IPS-18a (cell line): ENCODE data around the gene PRAMEF8.
"Not testable (repeated sequence)": the region's sequence is repeated elsewhere in the genome, so short reads cannot be mapped to it uniquely, and the experiment has no call there.

Experiments
- H3K27ac ChIP-seq: one replicate; pipeline ENCODE4 v1.5.1; 2013; ENCODE audit warnings: low read length
- H3K27me3 ChIP-seq: one replicate; pipeline ENCODE4 v1.6.1; 2013; ENCODE audit warnings: mild to moderate bottlenecking, low read length; ENCODE audit not compliant: control insufficient read depth, insufficient read depth
- H3K36me3 ChIP-seq: one replicate; pipeline ENCODE4 v1.6.1; 2013; ENCODE audit warnings: low read depth, low read length; ENCODE audit not compliant: control insufficient read depth
- H3K4me1 ChIP-seq: one replicate; pipeline ENCODE4 v1.6.1; 2013; ENCODE audit warnings: low read depth, low read length; ENCODE audit not compliant: control insufficient read depth
- H3K4me3 ChIP-seq: one replicate; pipeline ENCODE4 v1.5.1; 2013; ENCODE audit warnings: low read length
- H3K9ac ChIP-seq: one replicate; pipeline ENCODE4 v1.6.1; 2013; ENCODE audit warnings: mild to moderate bottlenecking, low read length, moderate library complexity
- H3K9me3 ChIP-seq: one replicate; pipeline ENCODE4 v1.6.1; 2013; ENCODE audit warnings: low read depth, low read length; ENCODE audit not compliant: control insufficient read depth

Gene PRAMEF8

DNA sequence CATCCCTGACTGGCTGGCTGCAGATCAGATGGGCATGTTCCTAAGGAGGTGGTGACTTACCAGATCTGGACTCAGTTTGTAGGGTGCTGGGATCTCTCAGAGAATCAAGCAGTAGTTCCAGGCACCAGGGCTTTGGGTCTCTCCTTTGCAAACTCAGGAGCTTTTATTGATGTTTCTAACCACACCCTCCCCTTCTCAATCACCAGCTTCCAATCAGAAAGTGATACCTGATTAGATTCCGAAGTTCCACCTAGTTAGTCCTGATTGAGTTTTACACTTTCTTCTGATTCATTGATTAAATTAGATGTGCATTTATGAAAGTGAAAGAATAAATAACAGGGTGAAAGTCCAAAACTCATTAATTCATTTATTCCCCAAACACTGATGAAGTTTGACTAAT, at the start of gene PRAMEF8:
Gene PRAMEF8 (minus strand): TSS at position 101 of the 400 bp plus-strand sequence. CDS start 1,046 bp downstream, outside the sequence.
- H3K9me3 ChIP-seq, H3K36me3 ChIP-seq: not testable (repeated sequence)

DNA sequence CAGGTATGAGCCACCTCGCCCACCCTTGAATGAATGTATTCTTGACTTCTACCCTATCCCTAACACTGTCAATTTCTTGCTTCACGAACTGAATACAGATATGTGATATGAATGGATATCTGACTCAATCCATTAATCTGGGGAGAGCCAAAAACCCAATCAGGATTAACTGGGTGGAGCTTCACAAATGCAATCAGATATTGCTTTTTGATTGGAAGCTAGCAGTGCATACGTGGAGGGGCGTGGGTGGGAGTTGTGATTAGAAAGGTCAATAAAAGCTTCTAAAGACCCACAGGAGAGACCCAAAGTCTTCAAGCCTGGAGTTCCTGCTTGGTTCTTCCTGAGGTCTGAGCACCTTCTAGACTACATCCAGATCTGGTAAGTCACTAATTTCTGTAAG, 30.3 kb upstream of the PRAMEF8 start, which contains the start of gene PRAMEF15:
Gene PRAMEF15 (plus strand): TSS at position 301 of the 400 bp plus-strand sequence. CDS start 2,827 bp downstream, outside the sequence.
- H3K27me3 ChIP-seq, H3K27ac ChIP-seq, H3K4me3 ChIP-seq, H3K36me3 ChIP-seq, H3K9me3 ChIP-seq, H3K9ac ChIP-seq, H3K4me1 ChIP-seq: not testable (repeated sequence)

More for the DNA sequence above, at the start of gene PRAMEF8:
- not testable (repeated sequence) for H3K4me3 ChIP-seq, H3K4me1 ChIP-seq, H3K27me3 ChIP-seq, H3K9ac ChIP-seq, H3K27ac ChIP-seq

DNA sequence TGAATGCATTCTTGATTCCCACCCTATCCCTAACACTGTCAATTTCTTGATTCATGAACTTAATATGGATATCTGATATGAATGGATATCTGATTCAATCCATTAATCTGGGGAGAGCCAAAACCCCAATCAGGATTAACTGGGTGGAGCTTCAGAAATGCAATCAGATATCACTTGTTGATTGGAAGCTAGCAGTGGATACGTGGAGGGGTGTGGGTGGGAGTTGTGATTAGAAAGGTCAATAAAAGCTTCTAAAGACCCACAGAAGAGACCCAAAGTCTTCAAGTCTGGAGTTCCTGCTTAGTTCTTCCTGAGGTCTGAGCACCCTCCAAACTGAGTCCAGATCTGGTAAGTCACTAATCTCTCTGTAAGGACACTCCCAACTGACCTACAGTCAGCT, 18.3 kb upstream of the PRAMEF8 start, which contains the start of gene PRAMEF33:
Gene PRAMEF33 (plus strand): TSS at position 301 of the 400 bp plus-strand sequence. CDS start 2,416 bp downstream, outside the sequence.
- not testable (repeated sequence) for H3K27ac ChIP-seq, H3K4me3 ChIP-seq, H3K4me1 ChIP-seq, H3K27me3 ChIP-seq, H3K36me3 ChIP-seq, H3K9me3 ChIP-seq, H3K9ac ChIP-seq

DNA sequence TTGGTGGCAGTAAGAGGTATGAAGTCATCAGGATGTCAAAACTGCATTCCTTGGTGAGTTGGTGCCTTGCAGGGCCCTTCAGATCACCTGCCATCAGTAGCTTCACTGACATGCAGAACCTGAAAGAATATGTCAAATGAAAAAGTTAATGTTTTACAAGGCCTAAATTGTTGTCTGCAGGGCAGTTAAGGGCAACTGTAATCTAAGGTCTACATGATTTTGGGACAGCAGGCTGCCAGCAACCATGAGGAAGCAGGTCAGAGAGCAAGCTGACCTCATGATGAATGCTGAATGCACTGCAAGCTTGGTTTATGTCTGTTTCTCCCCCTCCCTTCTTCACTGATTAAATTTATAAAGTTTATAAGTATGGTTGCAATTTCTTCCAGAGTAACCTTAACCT, 17.3 kb upstream of the PRAMEF8 start:
- not testable (repeated sequence) for H3K9ac ChIP-seq, H3K36me3 ChIP-seq, H3K27ac ChIP-seq, H3K4me3 ChIP-seq, H3K27me3 ChIP-seq, H3K4me1 ChIP-seq, H3K9me3 ChIP-seq

DNA sequence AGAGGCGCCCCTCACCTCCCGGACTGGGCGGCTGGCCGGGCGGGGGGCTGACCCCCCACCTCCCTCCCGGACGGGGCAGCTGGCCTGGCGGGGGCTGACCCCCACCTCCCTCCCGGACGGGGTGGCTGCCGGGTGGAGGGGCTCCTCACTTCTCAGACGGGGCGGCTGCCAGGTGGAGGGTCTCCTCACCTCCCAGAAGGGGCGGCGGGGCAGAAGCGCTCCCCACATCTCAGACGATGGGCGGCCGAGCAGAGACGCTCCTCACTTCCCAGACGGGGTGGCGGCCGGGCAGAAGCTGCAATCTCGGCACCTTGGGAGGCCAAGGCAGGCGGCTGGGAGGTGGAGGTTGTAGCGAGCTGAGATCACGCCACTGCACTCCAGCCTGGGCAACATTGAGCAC, 13.8 kb upstream of the PRAMEF8 start:
- H3K4me1 ChIP-seq, H3K27ac ChIP-seq, H3K4me3 ChIP-seq, H3K9me3 ChIP-seq, H3K27me3 ChIP-seq, H3K36me3 ChIP-seq, H3K9ac ChIP-seq: not testable (repeated sequence)

DNA sequence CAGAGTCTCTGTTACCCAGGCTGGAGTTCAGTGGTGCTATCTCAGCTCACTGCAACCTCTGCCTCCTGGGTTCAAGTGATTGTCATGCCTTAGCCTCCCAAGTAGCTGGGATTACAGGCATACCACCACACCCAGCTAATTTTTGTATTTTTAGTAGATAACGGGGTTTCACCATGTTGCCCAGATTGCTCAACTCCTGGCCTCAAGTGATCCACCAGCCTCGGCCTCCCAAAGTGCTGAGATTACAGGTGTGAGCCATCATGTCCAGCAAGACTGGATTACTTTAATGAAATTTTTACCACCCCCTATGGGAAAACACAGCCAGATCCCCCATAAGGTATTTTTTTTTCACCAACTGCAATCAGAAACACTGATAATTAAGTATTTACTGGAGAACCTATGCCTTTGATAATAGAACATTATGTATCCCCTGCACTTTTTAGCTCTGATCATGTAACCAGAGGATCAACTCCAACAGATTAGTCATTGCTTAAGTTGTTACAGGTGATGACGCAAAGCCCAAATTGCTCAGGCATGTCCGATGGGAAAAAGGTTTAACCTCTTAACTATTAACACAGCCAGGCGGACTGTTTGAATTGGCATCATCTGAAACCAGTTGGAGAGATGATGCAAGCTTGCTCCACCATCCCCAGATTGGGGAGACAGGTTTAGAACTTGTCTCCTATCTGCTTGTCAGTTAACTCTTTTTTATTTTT, 12.4 kb upstream of the PRAMEF8 start:
- not testable (repeated sequence) for H3K9me3 ChIP-seq, H3K27ac ChIP-seq, H3K9ac ChIP-seq, H3K27me3 ChIP-seq, H3K36me3 ChIP-seq, H3K4me1 ChIP-seq, H3K4me3 ChIP-seq

DNA sequence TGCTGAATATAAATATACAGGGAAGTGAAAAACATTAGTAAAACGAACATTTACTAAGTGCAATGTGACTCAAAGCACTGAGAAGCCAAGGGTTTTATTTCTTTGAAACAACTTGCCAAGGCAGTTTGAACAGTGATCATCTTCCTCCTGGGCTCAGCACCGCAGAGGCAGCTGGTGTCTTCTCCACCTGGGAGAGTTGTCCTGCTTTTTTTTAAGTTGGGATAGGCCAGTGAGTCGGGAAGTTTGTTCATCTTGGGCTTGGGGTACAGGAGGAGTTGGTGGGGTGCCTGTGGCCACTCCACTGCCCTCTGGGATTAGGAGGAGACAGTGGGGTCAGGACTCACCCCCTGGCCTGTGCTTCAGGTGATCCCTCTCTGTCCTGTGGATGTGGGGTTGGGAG, 4.1 kb upstream of the PRAMEF8 start:
- not testable (repeated sequence) for H3K27ac ChIP-seq, H3K27me3 ChIP-seq, H3K9ac ChIP-seq, H3K36me3 ChIP-seq, H3K4me3 ChIP-seq, H3K4me1 ChIP-seq, H3K9me3 ChIP-seq

DNA sequence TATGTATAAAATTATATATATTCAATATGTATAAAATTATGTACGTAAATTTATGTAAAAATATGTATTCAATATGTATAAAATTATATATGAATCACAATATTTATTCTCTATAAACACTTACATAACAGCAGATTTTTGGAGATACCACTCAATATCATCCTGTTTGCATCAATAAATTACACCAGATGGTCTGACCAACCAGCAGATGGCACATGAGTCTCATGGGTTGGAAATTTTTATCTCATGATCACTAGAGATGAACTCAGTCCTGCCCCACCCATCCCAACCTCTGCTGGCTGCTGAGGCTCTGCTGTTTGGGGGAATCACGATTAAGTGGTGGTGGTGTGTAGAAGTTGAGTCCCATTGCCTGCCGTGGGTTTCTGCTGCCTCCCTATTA, 5.3 kb downstream of the PRAMEF8 start:
- H3K4me3 ChIP-seq, H3K27me3 ChIP-seq, H3K9me3 ChIP-seq, H3K27ac ChIP-seq, H3K36me3 ChIP-seq, H3K4me1 ChIP-seq, H3K9ac ChIP-seq: not testable (repeated sequence)

DNA sequence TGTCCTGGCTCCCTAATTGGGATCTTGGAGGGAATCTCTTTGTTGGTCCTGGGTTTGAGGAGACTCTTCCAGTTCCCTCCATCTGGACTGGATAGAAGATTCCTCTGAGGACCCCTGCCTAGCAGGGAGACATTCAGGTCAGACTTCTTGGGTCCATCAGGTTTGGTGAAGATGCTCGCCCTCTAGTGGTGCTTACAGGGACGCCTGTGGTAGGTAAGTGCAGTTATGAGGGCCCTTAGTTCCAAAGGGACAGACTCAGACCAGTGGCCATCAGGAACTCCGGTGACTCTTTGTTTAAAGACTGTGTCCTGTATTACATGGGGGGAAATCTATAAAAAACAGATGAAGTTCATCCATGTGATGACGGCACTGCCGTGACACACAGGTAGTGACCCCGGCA, 7.9 kb downstream of the PRAMEF8 start:
- not testable (repeated sequence) for H3K27ac ChIP-seq, H3K4me3 ChIP-seq, H3K9ac ChIP-seq, H3K9me3 ChIP-seq, H3K36me3 ChIP-seq, H3K4me1 ChIP-seq, H3K27me3 ChIP-seq

DNA sequence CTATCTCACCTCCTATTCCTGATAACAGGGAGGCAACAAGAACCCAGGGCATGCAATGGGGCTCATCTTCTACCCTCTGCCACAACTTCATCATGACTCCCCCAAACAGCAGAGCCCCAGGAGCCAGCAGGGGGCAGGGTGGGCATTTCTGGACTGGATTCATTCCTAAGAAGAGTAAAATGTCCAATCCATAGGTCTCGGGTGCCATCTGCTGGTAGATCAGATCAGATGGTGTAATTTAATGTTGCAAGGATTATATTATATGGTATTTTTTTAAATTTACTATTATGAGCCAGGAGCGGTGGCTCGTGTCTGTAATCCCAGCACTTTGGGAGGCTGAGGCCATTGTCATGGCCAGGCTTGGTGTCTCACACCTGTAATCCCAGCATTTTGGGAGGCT, 19.8 kb downstream of the PRAMEF8 start:
- H3K9ac ChIP-seq, H3K27me3 ChIP-seq, H3K27ac ChIP-seq, H3K4me3 ChIP-seq, H3K4me1 ChIP-seq, H3K9me3 ChIP-seq, H3K36me3 ChIP-seq: not testable (repeated sequence)

DNA sequence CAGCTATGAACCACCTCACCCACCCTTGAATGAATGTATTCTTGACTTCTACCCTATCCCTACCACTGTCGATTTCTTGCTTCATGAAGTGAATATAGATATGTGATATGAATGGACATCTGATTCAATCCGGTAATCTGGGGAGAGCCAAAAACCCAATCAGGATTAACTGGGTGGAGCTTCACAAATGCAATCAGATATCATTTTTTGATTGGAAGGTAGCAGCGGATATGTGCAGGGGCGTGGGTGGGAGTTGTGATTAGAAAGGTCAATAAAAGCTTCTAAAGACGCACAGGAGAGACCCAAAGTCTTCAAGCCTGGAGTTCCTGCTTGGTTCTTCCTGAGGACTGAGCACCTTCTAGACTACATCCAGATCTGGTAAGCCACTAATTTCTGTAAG, 31.0 kb downstream of the PRAMEF8 start, which contains the start of gene PRAMEF5:
Gene PRAMEF5 (plus strand): TSS at position 301 of the 400 bp plus-strand sequence. CDS start 5,071 bp downstream, outside the sequence.
- H3K27me3 ChIP-seq, H3K36me3 ChIP-seq, H3K9me3 ChIP-seq, H3K27ac ChIP-seq, H3K9ac ChIP-seq, H3K4me1 ChIP-seq, H3K4me3 ChIP-seq: not testable (repeated sequence)

DNA sequence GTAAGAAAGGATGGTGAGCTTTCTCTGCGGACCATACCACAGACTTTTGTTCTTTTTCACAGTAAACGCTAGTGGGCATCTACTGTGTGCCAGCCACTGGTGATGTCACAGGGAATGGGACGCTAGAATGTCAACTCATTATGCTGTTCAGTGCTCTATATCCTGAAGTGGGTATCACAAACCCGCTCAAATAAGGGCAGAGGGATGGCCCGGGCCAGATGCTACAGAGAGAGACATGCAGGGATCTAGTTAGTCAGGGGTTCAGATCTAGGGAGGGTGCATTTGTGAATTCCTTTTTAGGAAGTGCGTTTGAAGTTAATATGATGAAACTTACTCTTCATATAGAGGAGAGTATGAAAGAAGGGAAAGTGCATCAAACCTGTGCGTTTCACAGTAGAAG, 37.8 kb downstream of the PRAMEF8 start:
- peaks cover 40% of the 10 kb centered on the region for H3K9me3 ChIP-seq
- not testable (repeated sequence) for H3K27ac ChIP-seq, H3K9ac ChIP-seq, H3K4me3 ChIP-seq, H3K36me3 ChIP-seq, H3K27me3 ChIP-seq, H3K4me1 ChIP-seq
